GM23248 (cell line): ENCODE data around the gene ANG.

Experiments used
- EZH2 ChIP-seq: fragments of 200-600 bp; sonication (generic); IDR thresholded peaks from 2 replicates; pipeline ENCODE4 v1.6.1; 2018; ENCODE audit warnings: antibody characterized with exemption, mild to moderate bottlenecking; ENCODE audit not compliant: insufficient read depth, poor library complexity, severe bottlenecking
- EZH2phosphoT487 ChIP-seq: fragments of 200-600 bp; sonication (generic); IDR thresholded peaks from 2 replicates; pipeline ENCODE4 v1.6.1; 2018; ENCODE audit warnings: antibody characterized with exemption, moderate library complexity, mild to moderate bottlenecking, low read depth; ENCODE audit not compliant: insufficient read depth

DNA sequence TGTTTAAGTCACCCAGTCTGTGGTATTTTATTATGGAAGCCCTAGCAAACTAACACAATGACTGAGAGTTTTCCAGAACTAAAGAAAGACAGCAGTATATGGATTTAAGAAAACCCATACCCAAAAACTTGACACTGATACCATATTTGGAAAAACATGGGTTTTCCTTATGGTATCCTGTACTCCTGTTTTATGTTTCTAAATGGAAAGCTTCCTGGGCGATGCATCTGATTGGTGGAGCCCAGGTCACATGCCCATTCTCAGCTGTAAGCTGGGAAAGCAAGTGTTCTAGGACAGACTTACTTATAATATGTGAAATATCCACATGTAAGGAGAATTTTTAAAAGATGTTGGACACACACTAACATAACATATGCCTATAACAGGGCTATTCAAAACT lies 8.7 kb upstream of the ANG start:
- TF ChIP-seq EZH2 (no peak), EZH2phosphoT487 (no peak)
